Large intestine (tissue), 12 donors: ENCODE measurements around the gene ASGR1. TPM values are rescaled to one million over a fixed set of nuclear protein-coding genes. Genes with fewer than 3 reads are reported as not detected.
A peak's percentile ranks its signal among the peaks of the same experiment; 100 is the strongest.

Experiments used
- DNase-seq, 2 donors: peaks; one replicate each; pipeline versions ENCODE4 v3.0.0 to v3.0.0-alpha.2; 2013
- H3K27ac ChIP-seq: one replicate; pipeline ENCODE4 v1.5.1; 2013; ENCODE audit warnings: low read length
- H3K27me3 ChIP-seq: 2 replicates; pipeline ENCODE4 v1.6.1; 2013; ENCODE audit warnings: low read length; ENCODE audit not compliant: control insufficient read depth, insufficient read depth
- H3K36me3 ChIP-seq: 2 replicates; pipeline ENCODE4 v1.6.1; 2013; ENCODE audit warnings: low read length; ENCODE audit not compliant: control insufficient read depth, insufficient read depth
- H3K4me1 ChIP-seq: one replicate; pipeline ENCODE4 v1.6.1; 2013; ENCODE audit warnings: low read length; ENCODE audit not compliant: control insufficient read depth, insufficient read depth
- H3K4me3 ChIP-seq: one replicate; pipeline ENCODE4 v1.5.1; 2013; ENCODE audit warnings: low read length
- H3K9me3 ChIP-seq: one replicate; pipeline ENCODE4 v1.6.1; 2013; ENCODE audit warnings: mild to moderate bottlenecking, low read depth, low read length, moderate library complexity; ENCODE audit not compliant: control insufficient read depth
- WGBS: methylation state at CpG from one replicate; pipeline ENCODE4 v1.1.5; 2013; ENCODE audit warnings: low lambda C conversion rate; ENCODE audit not compliant: insufficient coverage; 5-methylcytosine and 5-hydroxymethylcytosine counted together
- long read RNA-seq, 11 donors: transcript quantifications; one replicate each; lab custom pipeline, GENCODE V29; 2026
- polyA plus RNA-seq: library from polyadenylated mRNA; unstranded; fragments of 120-200 nt; gene quantifications from one replicate; pipeline ENCODE4 v1.2.1, GENCODE V29; 2013

Gene ASGR1
- polyA plus RNA-seq, result 5.7 TPM
- long read RNA-seq, donor 1, result 0 reads
- long read RNA-seq, donor 2, result 0 reads
- long read RNA-seq, donor 3, result 0 reads
- long read RNA-seq, donor 4, result 0 reads
- long read RNA-seq, donor 5, partial matches to known transcripts, result 0 of 1 reads
- long read RNA-seq, donor 5, other reads (novel, unspliced or antisense), result 0 of 1 reads
- long read RNA-seq, donor 6, partial matches to known transcripts, result 0 of 1 reads
- long read RNA-seq, donor 6, other reads (novel, unspliced or antisense), result 0 of 1 reads
- long read RNA-seq, donor 7, result 0 reads
- long read RNA-seq, donor 8, partial matches to known transcripts, result 0 of 1 reads
- long read RNA-seq, donor 8, other reads (novel, unspliced or antisense), result 0 of 1 reads
- long read RNA-seq, donor 9, result 0 reads
- long read RNA-seq, donor 10, partial matches to known transcripts, result 0 of 1 reads
- long read RNA-seq, donor 10, other reads (novel, unspliced or antisense), result 0 of 1 reads
- long read RNA-seq, donor 11, result 0 reads

- WGBS, result no CpG with 5 or more reads among the region's 20 CpGs
- peak in 1 of 2 donors; percentile 44 for DNase-seq
- H3K27ac ChIP-seq, result no peak within 1 kb of the TSS
Observed at GRCh38 chr17:7179317-7180254, at the start of gene ASGR1. Gene ASGR1 (minus strand): TSS chr17:7179370. CDS start chr17:7178563, 807 bp downstream.

GRCh38 chr17:7228920-7229319 is 49.8 kb upstream of the ASGR1 start:
- peaks cover 67% of the 10 kb centered on the region for H3K36me3 ChIP-seq

More at GRCh38 chr17:7179317-7180254, at the start of gene ASGR1:
- Histone ChIP-seq H3K27me3 (peaks cover 16% of the 10 kb centered on the region), H3K4me1 (peaks cover 33% of the 10 kb centered on the region), H3K36me3 (no peaks in the 10 kb centered on the region), H3K9me3 (peaks cover 7% of the 10 kb centered on the region), H3K4me3 (peak within 1 kb of the TSS; percentile 40)

GRCh38 chr17:7226721-7227710 is 47.8 kb upstream of the ASGR1 start:
- DNase-seq, result no peak

More at GRCh38 chr17:7228920-7229319, 49.8 kb upstream of the ASGR1 start:
- no CpG with 5 or more reads among the region's 14 CpGs for WGBS
- Histone ChIP-seq H3K4me3 (no peak overlapping the region), H3K9me3 (peaks cover 2% of the 10 kb centered on the region), H3K27ac (no peak overlapping the region), H3K27me3 (no peaks in the 10 kb centered on the region), H3K4me1 (peaks cover 7% of the 10 kb centered on the region)
- DNase-seq, result no peak

GRCh38 chr17:7225711-7226331 is 46.7 kb upstream of the ASGR1 start:
- Histone ChIP-seq H3K9me3 (peaks cover 2% of the 10 kb centered on the region), H3K27ac (no peak overlapping the region), H3K4me3 (no peak overlapping the region), H3K27me3 (no peaks in the 10 kb centered on the region), H3K36me3 (peaks cover 97% of the 10 kb centered on the region), H3K4me1 (peaks cover 12% of the 10 kb centered on the region)
- WGBS, result no CpG with 5 or more reads among the region's 21 CpGs
- no peak for DNase-seq

More at GRCh38 chr17:7226721-7227710, 47.8 kb upstream of the ASGR1 start:
- peaks cover 86% of the 10 kb centered on the region for H3K36me3 ChIP-seq
- H3K4me1 ChIP-seq, result peaks cover under 1% of the 10 kb centered on the region
- no peaks in the 10 kb centered on the region for H3K27me3 ChIP-seq
- peaks cover 2% of the 10 kb centered on the region for H3K9me3 ChIP-seq
- H3K27ac ChIP-seq, result no peak overlapping the region
- H3K4me3 ChIP-seq, result no peak overlapping the region
- WGBS, result no CpG with 5 or more reads among the region's 31 CpGs

- WGBS, result no CpG with 5 or more reads among the region's 15 CpGs
- Histone ChIP-seq H3K27ac (no peak overlapping the region), H3K4me1 (peaks cover 15% of the 10 kb centered on the region), H3K36me3 (peaks cover 87% of the 10 kb centered on the region), H3K4me3 (no peak overlapping the region), H3K9me3 (peaks cover 2% of the 10 kb centered on the region), H3K27me3 (no peaks in the 10 kb centered on the region)
- DNase-seq, result no peak
Observed at GRCh38 chr17:7224661-7225111, 45.5 kb upstream of the ASGR1 start.

- Histone ChIP-seq H3K27me3 (no peaks in the 10 kb centered on the region), H3K9me3 (peaks cover 2% of the 10 kb centered on the region), H3K27ac (no peak overlapping the region), H3K4me1 (peaks cover 17% of the 10 kb centered on the region), H3K36me3 (peaks cover 81% of the 10 kb centered on the region), H3K4me3 (no peak overlapping the region)
- no CpG with 5 or more reads among the region's 10 CpGs for WGBS
- no peak for DNase-seq
Observed at GRCh38 chr17:7224110-7224509, 44.9 kb upstream of the ASGR1 start.

- no CpG with 5 or more reads among the region's 4 CpGs for WGBS
- H3K36me3 ChIP-seq, result peaks cover 74% of the 10 kb centered on the region
- H3K9me3 ChIP-seq, result no peaks in the 10 kb centered on the region
- no peak for DNase-seq
- H3K27me3 ChIP-seq, result no peaks in the 10 kb centered on the region
- H3K4me3 ChIP-seq, result no peak overlapping the region
- H3K27ac ChIP-seq, result no peak overlapping the region
- peaks cover 20% of the 10 kb centered on the region for H3K4me1 ChIP-seq
Observed at GRCh38 chr17:7223375-7223774, 44.2 kb upstream of the ASGR1 start.

DNA sequence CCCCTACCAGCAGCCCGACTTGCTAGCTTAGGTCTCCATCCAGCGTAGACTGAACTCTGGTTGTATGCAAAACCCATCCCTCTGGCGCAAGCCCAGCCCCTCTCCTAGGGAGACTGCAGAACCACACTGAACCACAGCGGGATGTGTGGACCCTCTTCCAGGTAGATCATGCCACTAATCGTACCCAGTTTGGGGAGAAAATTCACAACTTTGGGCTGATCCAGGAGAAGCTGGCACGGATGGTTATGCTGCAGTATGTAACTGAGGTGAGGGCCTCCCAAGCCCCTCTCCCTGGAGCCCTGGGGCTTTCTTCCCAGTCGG is 43.8 kb upstream of the ASGR1 start:
- Histone ChIP-seq H3K36me3 (peaks cover 69% of the 10 kb centered on the region), H3K9me3 (no peaks in the 10 kb centered on the region), H3K27me3 (peaks cover 3% of the 10 kb centered on the region), H3K27ac (no peak overlapping the region), H3K4me3 (no peak overlapping the region), H3K4me1 (peaks cover 25% of the 10 kb centered on the region)
- WGBS, result no CpG with 5 or more reads among the region's 7 CpGs
- no peak for DNase-seq
